Adrenal gland (tissue), 12 donors: ENCODE results near the gene TBC1D20. TPM values are rescaled to one million over a fixed set of nuclear protein-coding genes. Genes with fewer than 3 reads are reported as not detected.

Experiments
- DNase-seq, 7 donors: peaks; one replicate each; pipeline ENCODE4 v3.0.0-alpha.2; 2019 to 2020
- H3K27ac ChIP-seq, 5 donors: fragments of 200-600 bp; sonication (generic) in 4 of 5; 1 replicate in 3 of 5; 2 replicates in 2 of 5; pipeline versions ENCODE4 v1.5.1 to v1.8.0; 2016 to 2020; ENCODE audit warnings: mild to moderate bottlenecking in 1 of 5
- H3K27me3 ChIP-seq: fragments of 200-600 bp; 2 replicates; pipeline ENCODE4 v1.8.0; 2021
- H3K36me3 ChIP-seq, 2 donors: fragments of 200-600 bp; replicated peaks in 1 of 2; 1 replicate in 1 of 2; 2 replicates in 1 of 2; pipeline versions ENCODE4 v1.5.1 to v1.8.0; 2018 to 2022
- H3K4me1 ChIP-seq, 2 donors: fragments of 200-600 bp; replicated peaks in 1 of 2; 1 replicate in 1 of 2; 2 replicates in 1 of 2; pipeline versions ENCODE4 v1.5.1 to v1.8.0; 2018 to 2021
- H3K4me3 ChIP-seq, 4 donors: fragments of 200-600 bp; sonication (generic) in 3 of 4; one replicate each; pipeline ENCODE4 v1.5.1; 2016 to 2018
- H3K9me3 ChIP-seq, 3 donors: fragments of 200-600 bp; sonication (generic) in 1 of 3; replicated peaks in 1 of 3; 1 replicate in 2 of 3; 2 replicates in 1 of 3; pipeline versions ENCODE4 v1.5.1 to v1.8.0; 2016 to 2021
- POLR2A ChIP-seq, 2 donors: fragments of 450-650 bp; IDR thresholded peaks; one replicate each; pipeline ENCODE4 v1.6.1; 2017; ENCODE audit warnings: antibody characterized with exemption in 2 of 2, mild to moderate bottlenecking in 2 of 2, moderate library complexity in 1 of 2
- WGBS, 4 donors: extraction: QIAGEN DNeasy Blood & Tissue Kit in 2 of 4; methylation state at CpG; one replicate each; pipeline versions ENCODE4 v1.1.5 to v1.1.7; 2013 to 2017; 5-methylcytosine and 5-hydroxymethylcytosine counted together
- intact Hi-C, 2 donors: fragments of 100-400 bp; cut with DNase I; formaldehyde crosslinking; loops; one replicate each; pipeline versions ENCODE4 v1.14.1 to v1.15.0; 2022 to 2023
- polyA plus RNA-seq, 3 donors: library from polyadenylated mRNA; stranded (reverse); fragments of 200-250 nt in 2 of 3; fragments of 350-450 nt in 1 of 3; fragmentation: Illumina TruSeq in 1 of 3; extraction: RNeasy Lipid Tissue Mini Kit (QIAGEN cat#74804) in 1 of 3; gene quantifications; one replicate each; pipeline ENCODE4 v1.2.3, GENCODE V29; 2013 to 2014
- total RNA-seq, 9 donors: library from RNA; depleted of rRNA in 4 of 9; stranded (reverse); fragments of >200 nt in 4 of 9; fragments of 120-200 nt in 1 of 9; fragmentation: NEBNext Ultra II Directional in 1 of 9; extraction: Animal tissue kit (Norgen Biotek cat#: 25700) in 1 of 9; gene quantifications; one replicate each; pipeline versions ENCODE4 v1.1.0 to v1.2.4, GENCODE V29; 2013 to 2023
- TF ChIP-seq, protein P1 (sequence below), 6 experiments: fragments of 450-650 bp in 4 of 6; fragments of 200-600 bp in 2 of 6; sonication (generic) in 1 of 6; IDR thresholded peaks; 1 replicate in 5 of 6; 2 replicates in 1 of 6; pipeline versions ENCODE4 v1.5.1 to v1.8.0; 2016 to 2021; ENCODE audit warnings: antibody characterized with exemption in 6 of 6, mild to moderate bottlenecking in 2 of 6, moderate library complexity in 1 of 6
- donor health status: healthy with polysubstance abuse.
- donor health status: Bipolar disorder and iron deficiency.
- donor health status: DM: yes; HTN: yes; CAD: no.
- donor health status: DM: no; HTN: no; CAD: no.
- donor health status: DM: no; HTN: no; CAD: no.
- donor health status: DM: yes; HTN: yes; CAD: no.

TBC1D20 gene
- total and polyA plus RNA-seq, 12 donors: 23.8 to 53.6 (median 44.3) TPM

- WGBS, 4 donors: 41 to 65% (median 57%) methylated on average over 13 of the region's 13 CpGs
- H3K9me3 ChIP-seq: no peaks in the 10 kb centered on the region
- H3K4me1 ChIP-seq: peaks cover 11 to 26% of the 10 kb centered on the region in 2 donors
- H3K36me3 ChIP-seq: peaks cover 0 to 26% of the 10 kb centered on the region in 2 donors
- H3K27ac ChIP-seq: peak overlapping the region in 4 of 5 donors; percentile 17 to 85 (median 62)
- H3K4me3 ChIP-seq: no peak overlapping the region
- TF ChIP-seq, protein P1, sequence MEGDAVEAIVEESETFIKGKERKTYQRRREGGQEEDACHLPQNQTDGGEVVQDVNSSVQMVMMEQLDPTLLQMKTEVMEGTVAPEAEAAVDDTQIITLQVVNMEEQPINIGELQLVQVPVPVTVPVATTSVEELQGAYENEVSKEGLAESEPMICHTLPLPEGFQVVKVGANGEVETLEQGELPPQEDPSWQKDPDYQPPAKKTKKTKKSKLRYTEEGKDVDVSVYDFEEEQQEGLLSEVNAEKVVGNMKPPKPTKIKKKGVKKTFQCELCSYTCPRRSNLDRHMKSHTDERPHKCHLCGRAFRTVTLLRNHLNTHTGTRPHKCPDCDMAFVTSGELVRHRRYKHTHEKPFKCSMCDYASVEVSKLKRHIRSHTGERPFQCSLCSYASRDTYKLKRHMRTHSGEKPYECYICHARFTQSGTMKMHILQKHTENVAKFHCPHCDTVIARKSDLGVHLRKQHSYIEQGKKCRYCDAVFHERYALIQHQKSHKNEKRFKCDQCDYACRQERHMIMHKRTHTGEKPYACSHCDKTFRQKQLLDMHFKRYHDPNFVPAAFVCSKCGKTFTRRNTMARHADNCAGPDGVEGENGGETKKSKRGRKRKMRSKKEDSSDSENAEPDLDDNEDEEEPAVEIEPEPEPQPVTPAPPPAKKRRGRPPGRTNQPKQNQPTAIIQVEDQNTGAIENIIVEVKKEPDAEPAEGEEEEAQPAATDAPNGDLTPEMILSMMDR (IDR thresholded peaks at IDR 0.05): no peak
- TF ChIP-seq POLR2A (IDR thresholded peaks at IDR 0.05): no peak
- intact Hi-C loops: no loop called here
- no peaks in the 10 kb centered on the region for H3K27me3 ChIP-seq
- peak; percentile 51 to 91 (median 82) for DNase-seq
Observed at GRCh38 chr20:415820-416322, 46.5 kb downstream of the TBC1D20 start.

- no peak overlapping the region for H3K27ac ChIP-seq
- 90 to 94% (median 92%) methylated on average over 2 of the region's 2 CpGs for whole genome bisulfite sequencing, 4 donors
- H3K4me3 ChIP-seq: no peak overlapping the region
- H3K36me3 ChIP-seq: peaks cover 0 to 19% of the 10 kb centered on the region in 2 donors
- intact Hi-C loops: no loop called here
- DNase-seq: no peak
- TF ChIP-seq, protein P1 (IDR thresholded peaks at IDR 0.05): no peak
- no peak for TF ChIP-seq POLR2A (IDR thresholded peaks at IDR 0.05)
- H3K9me3 ChIP-seq: no peaks in the 10 kb centered on the region
- H3K27me3 ChIP-seq: no peaks in the 10 kb centered on the region
- H3K4me1 ChIP-seq: peaks cover 20 to 34% of the 10 kb centered on the region in 2 donors
Observed at GRCh38 chr20:414161-414560, 48.2 kb downstream of the TBC1D20 start.

- no peak overlapping the region for H3K4me3 ChIP-seq
- WGBS, 4 donors: 84 to 98% (median 94%) methylated on average over 3 of the region's 3 CpGs
- peaks cover 14 to 31% of the 10 kb centered on the region in 2 donors for H3K4me1 ChIP-seq
- H3K9me3 ChIP-seq: no peaks in the 10 kb centered on the region
- no peaks in the 10 kb centered on the region for H3K27me3 ChIP-seq
- DNase-seq: no peak
- peaks cover 0 to 15% of the 10 kb centered on the region in 2 donors for H3K36me3 ChIP-seq
- intact Hi-C loops: no loop called here
- no peak for TF ChIP-seq POLR2A (IDR thresholded peaks at IDR 0.05)
- TF ChIP-seq, protein P1 (IDR thresholded peaks at IDR 0.05): no peak
- H3K27ac ChIP-seq: no peak overlapping the region
Observed at GRCh38 chr20:412081-412480, 50.3 kb downstream of the TBC1D20 start.

- TF ChIP-seq, protein P1 (IDR thresholded peaks at IDR 0.05): no peak
- TF ChIP-seq POLR2A (IDR thresholded peaks at IDR 0.05): no peak
- DNase-seq: peak in 2 of 7 donors; percentile 16 to 40
- no peaks in the 10 kb centered on the region for H3K27me3 ChIP-seq
- H3K9me3 ChIP-seq: no peaks in the 10 kb centered on the region
- WGBS, 4 donors: 70 to 74% (median 74%) methylated on average over 13 to 14 of the region's 14 CpGs
- peak overlapping the region in 1 of 4 donors; percentile 97 for H3K4me3 ChIP-seq
- peaks cover 10 to 18% of the 10 kb centered on the region in 2 donors for H3K4me1 ChIP-seq
- H3K27ac ChIP-seq: peak overlapping the region in 2 of 5 donors; percentile 17 to 94
- intact Hi-C loops: no loop called here
- peaks cover 0 to 15% of the 10 kb centered on the region in 2 donors for H3K36me3 ChIP-seq
Observed at GRCh38 chr20:409697-410559, 52.4 kb downstream of the TBC1D20 start.
